GM12875 (cell line): ENCODE measurements around the gene TNF.

ENCODE experiments used
- H3K4me3 ChIP-seq: one replicate; pipeline ENCODE4 v1.5.1; 2011; ENCODE audit warnings: low read depth, low read length, control low read depth
- CTCF ChIP-seq: IDR thresholded peaks from 2 replicates; pipeline ENCODE4 v1.5.1; 2011; ENCODE audit warnings: low read depth, mild to moderate bottlenecking, control low read depth, inconsistent platforms, low read length, moderate library complexity, borderline replicate concordance; ENCODE audit not compliant: insufficient read depth

Gene TNF

GRCh38 chr6:31531162-31531561 lies 44.2 kb upstream of the TNF start:
- no peak overlapping the region for H3K4me3 ChIP-seq
- TF ChIP-seq CTCF, result no peak

GRCh38 chr6:31531771-31532643 lies 43.4 kb upstream of the TNF start:
- no peak for TF ChIP-seq CTCF
- no peak overlapping the region for H3K4me3 ChIP-seq

GRCh38 chr6:31532644-31533454 lies 42.5 kb upstream of the TNF start:
- no peak overlapping the region for H3K4me3 ChIP-seq
- no peak for TF ChIP-seq CTCF

GRCh38 chr6:31533455-31533841 lies 41.9 kb upstream of the TNF start:
- TF ChIP-seq CTCF, result no peak
- no peak overlapping the region for H3K4me3 ChIP-seq

- H3K4me3 ChIP-seq, result no peak overlapping the region
- TF ChIP-seq CTCF, result no peak
Measured at GRCh38 chr6:31534011-31534410, 41.4 kb upstream of the TNF start.

GRCh38 chr6:31534521-31535040 lies 40.8 kb upstream of the TNF start:
- H3K4me3 ChIP-seq, result no peak overlapping the region

More at GRCh38 chr6:31534521-31535040, 40.8 kb upstream of the TNF start:
- TF ChIP-seq CTCF, result no peak
